Gastrocnemius medialis (tissue), 4 donors: Measurements from ENCODE around the gene GPSM3. TPM values are rescaled to one million over a fixed set of nuclear protein-coding genes. Genes with fewer than 3 reads are reported as not detected.
"Not testable (repeated sequence)": the region's sequence is repeated elsewhere in the genome, so short reads cannot be mapped to it uniquely, and the experiment has no call there.

Experiments used
- ATAC-seq, 2 donors: fragments of 150-250 bp; one replicate each; pipeline ENCODE4 v1.9.1; 2016
- DNase-seq, 2 donors: peaks; one replicate each; pipeline ENCODE4 v3.0.0-alpha.2; 2019
- H3K27ac ChIP-seq, 4 donors: fragments of 200-600 bp; sonication (generic); 1 replicate in 1 of 4; 2 replicates in 3 of 4; pipeline ENCODE4 v1.5.1; 2016 to 2018; ENCODE audit warnings: mild to moderate bottlenecking in 2 of 4, moderate library complexity in 1 of 4
- H3K27me3 ChIP-seq, 3 donors: fragments of 200-600 bp; sonication (generic) in 2 of 3; 1 replicate in 1 of 3; 2 replicates in 2 of 3; pipeline versions ENCODE4 v1.5.1 to v1.6.0; 2016 to 2019; ENCODE audit warnings: mild to moderate bottlenecking in 1 of 3, moderate library complexity in 1 of 3
- H3K36me3 ChIP-seq, 2 donors: fragments of 200-600 bp; sonication (generic) in 1 of 2; one replicate each; pipeline ENCODE4 v1.5.1; 2017 to 2018
- H3K4me1 ChIP-seq, 2 donors: fragments of 200-600 bp; sonication (generic) in 1 of 2; one replicate each; pipeline ENCODE4 v1.5.1; 2016 to 2017; ENCODE audit warnings: mild to moderate bottlenecking in 2 of 2
- H3K4me3 ChIP-seq, 4 donors: fragments of 200-600 bp; sonication (generic) in 3 of 4; 1 replicate in 1 of 4; 2 replicates in 3 of 4; pipeline ENCODE4 v1.5.1; 2016 to 2019; ENCODE audit warnings: mild to moderate bottlenecking in 2 of 4
- H3K9me3 ChIP-seq, 3 donors: fragments of 200-600 bp; sonication (generic) in 2 of 3; 1 replicate in 1 of 3; 2 replicates in 2 of 3; pipeline ENCODE4 v1.5.1; 2016 to 2019
- CTCF ChIP-seq, 5 experiments: fragments of 450-650 bp in 3 of 5; fragments of 200-600 bp in 2 of 5; sonication (generic) in 2 of 5; IDR thresholded peaks in 4 of 5; conservative IDR thresholded peaks in 1 of 5; 1 replicate in 4 of 5; 2 replicates in 1 of 5; pipeline ENCODE4 v1.5.1; 2016 to 2019; ENCODE audit warnings: antibody characterized with exemption in 5 of 5, mild to moderate bottlenecking in 3 of 5, moderate library complexity in 3 of 5
- POLR2A ChIP-seq, 2 donors: fragments of 450-650 bp; IDR thresholded peaks; one replicate each; pipeline ENCODE4 v1.6.1; 2017; ENCODE audit warnings: antibody characterized with exemption in 2 of 2, mild to moderate bottlenecking in 2 of 2, moderate library complexity in 2 of 2
- in situ Hi-C, 4 donors: fragments of 200-750 bp; cut with MboI; loops; one replicate each; pipeline versions ENCODE4 v1.15.0 to v1.8.0; 2017; ENCODE audit warnings: low sequenced_read_pairs in 4 of 4
- intact Hi-C: fragments of 100-400 bp; cut with DNase I; formaldehyde crosslinking; loops from one replicate; pipeline ENCODE4 v1.15.1; 2023; ENCODE audit warnings: low total_unique reads
- microRNA-seq, 2 donors: library from miRNA; unstranded; fragments of <30 nt; microRNA quantifications; one replicate each; pipeline ENCODE4, GENCODE V29; 2016; ENCODE audit warnings: borderline replicate concordance in 2 of 2
- total RNA-seq, 4 donors: library from RNA; depleted of rRNA; stranded (reverse); fragments of >200 nt; gene quantifications; one replicate each; pipeline versions ENCODE4 v1.1.0 to v1.2.3, GENCODE V29; 2016

Gene GPSM3
- total RNA-seq, 4 donors from 2014 or later, result 2.2 to 2.9 (median 2.3) TPM; not detected in 1

DNA sequence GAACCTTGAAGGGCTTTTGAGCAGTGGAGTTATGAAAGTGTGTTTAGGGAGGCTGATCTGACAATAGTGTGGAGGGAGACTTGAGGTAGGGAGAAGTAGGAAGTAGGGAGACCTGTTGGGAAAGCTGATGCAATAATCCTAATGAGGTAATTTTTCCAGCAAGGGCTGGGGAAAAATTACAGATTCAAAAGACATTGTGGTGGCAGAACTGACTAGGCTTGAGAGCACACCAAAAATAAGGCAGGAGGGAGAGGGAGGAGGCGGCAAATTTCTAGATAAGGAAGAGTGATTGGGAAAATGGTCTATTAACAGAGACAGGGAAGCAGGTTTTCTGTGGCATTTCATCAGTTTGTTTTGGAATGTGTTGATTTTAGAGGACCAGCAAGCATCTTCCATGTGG lies 46.2 kb downstream of the GPSM3 start:
- in situ Hi-C loops, result loop anchor here in 1 of 4 donors (25.0 kb wide), 1 partner anchor 184 kb away; the partner anchor contains the start of genes DXO, NELFE and SKIC2

GRCh38 chr6:32144238-32144637 lies 48.2 kb downstream of the GPSM3 start:
- H3K27ac ChIP-seq, ATAC-seq, DNase-seq, H3K9me3 ChIP-seq, H3K36me3 ChIP-seq, H3K4me3 ChIP-seq, H3K4me1 ChIP-seq, intact Hi-C loops: not testable (repeated sequence)
- in situ Hi-C loops, result loop anchor here in 1 of 4 donors (25.0 kb wide), 1 partner anchor 182 kb away; the partner anchor contains the start of genes DXO, NELFE and SKIC2
- H3K27me3 ChIP-seq, result peaks cover 14 to 19% (median 17%) of the 10 kb centered on the region in 3 donors

More for the DNA sequence above, 46.2 kb downstream of the GPSM3 start:
- H3K27ac ChIP-seq, result no peak overlapping the region
- H3K4me1 ChIP-seq, result no peaks in the 10 kb centered on the region
- no peaks in the 10 kb centered on the region for H3K36me3 ChIP-seq
- intact Hi-C loops, result no loop called here
- no peak for TF ChIP-seq POLR2A (IDR thresholded peaks at IDR 0.05)
- no peak for TF ChIP-seq CTCF (IDR thresholded peaks at IDR 0.05 in 4 of 5, conservative IDR thresholded peaks at IDR 0.05 in 1 of 5)
- peaks cover 18 to 31% (median 23%) of the 10 kb centered on the region in 3 donors for H3K27me3 ChIP-seq
- ATAC-seq (no peak), DNase-seq (no peak)
- no peak overlapping the region for H3K4me3 ChIP-seq
- H3K9me3 ChIP-seq, result no peaks in the 10 kb centered on the region

Small RNA genes lying within 50 kb of the gene (microRNA-seq; reads per million reads assigned to microRNA genes)
- gene MIR6721 (1.2 to 1.7 reads per million in 2 donors), gene MIR6833 (0 reads per million in 2 donors)

Other genes with a start within 250 kb of the GPSM3 start
- 10 to 100 TPM in 1 of 4 donors, 1 to 10 TPM in 3; 1.0 to 13.8 (median 6.1) TPM for gene CFB, start 246.5 kb downstream of the GPSM3 start, total RNA-seq
- 10 to 100 TPM; 58.1 to 88.6 (median 78.7) TPM for gene NELFE, start 233.7 kb downstream of the GPSM3 start, total RNA-seq
- gene SKIC2, start 233.5 kb downstream of the GPSM3 start, total RNA-seq, result 10 to 100 TPM; 21.2 to 51.9 (median 22.7) TPM
- gene DXO, start 220.5 kb downstream of the GPSM3 start, total RNA-seq, result 10 to 100 TPM in 1 of 4 donors, 1 to 10 TPM in 3; 5.8 to 11.5 (median 8.5) TPM
- gene C4A, start 210.6 kb downstream of the GPSM3 start, total RNA-seq, result 1 to 10 TPM; 4.3 to 7.8 (median 6.2) TPM
- gene C4B, start 177.8 kb downstream of the GPSM3 start, total RNA-seq, result 1 to 10 TPM; 2.6 to 8.6 (median 6.9) TPM
- under 1 TPM in 2 of 4 donors, not detected in 2; 0.16 to 0.41 TPM for gene CYP21A2, start 154.2 kb downstream of the GPSM3 start, total RNA-seq
- 10 to 100 TPM; 12.0 to 37.0 (median 33.5) TPM for gene TNXB, start 83.3 kb downstream of the GPSM3 start, total RNA-seq
- gene ATF6B, start 64.4 kb downstream of the GPSM3 start, total RNA-seq, result 10 to 100 TPM in 2 of 4 donors, 1 to 10 TPM in 2; 6.8 to 18.4 (median 9.5) TPM
- 1 to 10 TPM; 2.6 to 6.0 (median 3.9) TPM for gene FKBPL, start 62.4 kb downstream of the GPSM3 start, total RNA-seq
- gene PRRT1, start 40.7 kb downstream of the GPSM3 start, total RNA-seq, result under 1 TPM in 1 of 4 donors, not detected in 3; 0.49 TPM
- gene PPT2, start 38.5 kb downstream of the GPSM3 start, total RNA-seq, result 10 to 100 TPM; 16.2 to 72.7 (median 21.4) TPM
- gene EGFL8, start 28.0 kb downstream of the GPSM3 start, total RNA-seq, result 1 to 10 TPM in 3 of 4 donors, under 1 TPM in 1; 0.80 to 7.1 (median 4.2) TPM
- gene AGPAT1, start 16.6 kb downstream of the GPSM3 start, total RNA-seq, result 10 to 100 TPM; 32.0 to 58.7 (median 42.0) TPM
- 10 to 100 TPM; 54.6 to 98.3 (median 78.1) TPM for gene RNF5, start 14.2 kb downstream of the GPSM3 start, total RNA-seq
- 1 to 10 TPM in 1 of 4 donors, not detected in 3; 1.9 TPM for gene AGER, start 8.4 kb downstream of the GPSM3 start, total RNA-seq
- gene PBX2, start 2.4 kb downstream of the GPSM3 start, total RNA-seq, result 10 to 100 TPM; 24.3 to 37.6 (median 33.6) TPM
- 10 to 100 TPM in 3 of 4 donors, 1 to 10 TPM in 1; 6.8 to 21.1 (median 14.8) TPM for gene NOTCH4, start 31.4 kb upstream of the GPSM3 start, total RNA-seq
- gene TSBP1, start 179.3 kb upstream of the GPSM3 start, total RNA-seq, result not detected
- not detected for gene BTNL2, start 214.5 kb upstream of the GPSM3 start, total RNA-seq
- gene HLA-DRA, start 247.2 kb upstream of the GPSM3 start, total RNA-seq, result 10 to 100 TPM; 43.7 to 98.5 (median 57.3) TPM